SK-N-SH (cell line): ENCODE measurements around the gene HS3ST3A1. TPM values are rescaled to one million over a fixed set of nuclear protein-coding genes. Genes with fewer than 3 reads are reported as not detected.

Source experiments
- CTCF ChIA-PET: fragments of 300-600, 350-600 bp; formaldehyde crosslinking; extraction: SDS; loops from one replicate; lab custom pipeline; 2021; lab: Yijun Ruan, JAX
- POLR2A ChIA-PET: fragments of 350-600 bp; sonication (Branson Sonifier 250); formaldehyde crosslinking; extraction: SDS; loops from one replicate; lab custom pipeline; 2020; ENCODE audit warnings: antibody characterized with exemption, inconsistent platforms; lab: Yijun Ruan, JAX
- DNase-seq: peaks from one replicate; pipeline ENCODE4 v3.0.0; 2012
- H2AFZ ChIP-seq: fragments of 200-600 bp; sonication (generic); 2 replicates; pipeline ENCODE4 v1.8.1; 2016; ENCODE audit warnings: antibody characterized with exemption, mild to moderate bottlenecking, low read depth
- H3F3A ChIP-seq: fragments of 200-600 bp; sonication (generic); replicated peaks from 2 replicates; pipeline ENCODE3; 2016; ENCODE audit warnings: antibody characterized with exemption, mild to moderate bottlenecking; ENCODE audit not compliant: insufficient read depth
- H3K27ac ChIP-seq, 2 experiments: fragments of 200-500 bp in 1 of 2; fragments of 200-600 bp in 1 of 2; sonication (Bioruptor generic) in 1 of 2; sonication (generic), shearing (Covaris generic) in 1 of 2; 2 replicates each; pipeline versions ENCODE4 v1.5.1 to v1.6.1; 2014 to 2016; ENCODE audit warnings: low read depth in 2 of 2, inconsistent platforms in 1 of 2, low read length in 1 of 2, mild to moderate bottlenecking in 1 of 2, mixed read lengths in 1 of 2
- H3K27me3 ChIP-seq: fragments of 200-600 bp; sonication (generic), shearing (Covaris generic); 2 replicates; pipeline ENCODE4 v1.6.1; 2016; ENCODE audit warnings: mixed run types; ENCODE audit not compliant: insufficient read depth
- H3K36me3 ChIP-seq, 2 experiments: fragments of 200-500 bp in 1 of 2; fragments of 200-600 bp in 1 of 2; sonication (Bioruptor generic) in 1 of 2; sonication (generic) in 1 of 2; replicated peaks in 1 of 2; 2 replicates each; pipeline versions ENCODE3 to v1.5.1; 2014 to 2016; ENCODE audit warnings: low read length in 1 of 2, mild to moderate bottlenecking in 1 of 2; ENCODE audit not compliant: insufficient read depth in 2 of 2, control insufficient read depth in 1 of 2
- H3K4me1 ChIP-seq, 2 experiments: fragments of 200-500 bp in 1 of 2; fragments of 200-600 bp in 1 of 2; sonication (Bioruptor generic) in 1 of 2; sonication (generic), shearing (Covaris generic) in 1 of 2; 2 replicates each; pipeline versions ENCODE4 v1.5.1 to v1.6.1; 2014 to 2016; ENCODE audit warnings: low read depth in 1 of 2, low read length in 1 of 2, mixed run types in 1 of 2; ENCODE audit not compliant: insufficient read depth in 2 of 2, control insufficient read depth in 1 of 2
- H3K4me2 ChIP-seq: fragments of 200-600 bp; sonication (generic), shearing (Covaris generic); 2 replicates; pipeline ENCODE4 v1.6.1; 2017; ENCODE audit warnings: mixed run types
- H3K4me3 ChIP-seq, 2 experiments: fragments of 200-500 bp in 1 of 2; fragments of 200-600 bp in 1 of 2; sonication (Bioruptor generic) in 1 of 2; sonication (generic), shearing (Covaris generic) in 1 of 2; 2 replicates each; pipeline versions ENCODE4 v1.5.1 to v1.8.1; 2014 to 2016; ENCODE audit warnings: low read depth in 2 of 2, inconsistent platforms in 1 of 2, low read length in 1 of 2, mild to moderate bottlenecking in 1 of 2, mixed read lengths in 1 of 2, moderate library complexity in 1 of 2
- H3K79me2 ChIP-seq: fragments of 200-600 bp; sonication (generic); 2 replicates; pipeline ENCODE4 v1.8.1; 2017; ENCODE audit warnings: mild to moderate bottlenecking; ENCODE audit not compliant: insufficient read depth
- H3K9ac ChIP-seq: fragments of 200-600 bp; sonication (generic); 2 replicates; pipeline ENCODE4 v1.6.1; 2017; ENCODE audit warnings: mixed run types
- H3K9me2 ChIP-seq: fragments of 200-600 bp; sonication (generic); 2 replicates; pipeline ENCODE4 v1.6.1; 2017; ENCODE audit warnings: mixed run types
- H3K9me3 ChIP-seq: fragments of 200-600 bp; sonication (generic); 2 replicates; pipeline ENCODE4 v1.6.1; 2017; ENCODE audit warnings: mixed run types, mild to moderate bottlenecking, moderate library complexity
- H4K20me1 ChIP-seq: fragments of 200-600 bp; sonication (generic); 2 replicates; pipeline ENCODE4 v1.6.1; 2017; ENCODE audit warnings: mild to moderate bottlenecking, mixed run types; ENCODE audit not compliant: insufficient read depth
- CTCF ChIP-seq: fragments of 200-600 bp; sonication (generic); IDR thresholded peaks from 2 replicates; pipeline ENCODE4 v1.6.1; 2017; ENCODE audit warnings: antibody characterized with exemption, mild to moderate bottlenecking, moderate library complexity
- ELF1 ChIP-seq: IDR thresholded peaks from 2 replicates; pipeline ENCODE4 v1.4.0; 2012
- FOSL2 ChIP-seq: IDR thresholded peaks from 2 replicates; pipeline ENCODE4 v1.4.0; 2012; ENCODE audit warnings: low read depth, mild to moderate bottlenecking, moderate library complexity, borderline replicate concordance
- FOXM1 ChIP-seq: IDR thresholded peaks from 2 replicates; pipeline ENCODE4 v1.4.0; 2012; ENCODE audit warnings: low read depth, mild to moderate bottlenecking
- IRF3 ChIP-seq: fragments of 150-350 bp; IDR thresholded peaks from 2 replicates; pipeline ENCODE4 v1.6.1; 2016; ENCODE audit warnings: mild to moderate bottlenecking, low read depth, low read length
- MAX ChIP-seq: IDR thresholded peaks from 2 replicates; pipeline ENCODE4 v1.4.0; 2012; ENCODE audit warnings: low read depth
- MEF2A ChIP-seq: IDR thresholded peaks from 2 replicates; pipeline ENCODE4 v1.4.0; 2012; ENCODE audit warnings: low read depth, borderline replicate concordance
- NFIC ChIP-seq: IDR thresholded peaks from 2 replicates; pipeline ENCODE4 v1.4.0; 2012; ENCODE audit warnings: borderline replicate concordance
- RAD21 ChIP-seq: IDR thresholded peaks from 2 replicates; pipeline ENCODE4 v1.6.1; 2012; ENCODE audit warnings: mild to moderate bottlenecking, low read length
- RCOR1 ChIP-seq: fragments of 150-350 bp; IDR thresholded peaks from 2 replicates; pipeline ENCODE4 v1.6.1; 2017; ENCODE audit warnings: antibody characterized with exemption, low read length
- REST ChIP-seq: IDR thresholded peaks from 2 replicates; pipeline ENCODE4 v1.6.1; 2012; ENCODE audit warnings: mild to moderate bottlenecking, low read depth, low read length, moderate library complexity
- SIN3A ChIP-seq: IDR thresholded peaks from 2 replicates; pipeline ENCODE4 v1.6.1; 2012; ENCODE audit warnings: low read depth, mild to moderate bottlenecking, low read length, moderate library complexity, borderline replicate concordance
- TEAD4 ChIP-seq: IDR thresholded peaks from 2 replicates; pipeline ENCODE4 v1.4.0; 2012; ENCODE audit warnings: mild to moderate bottlenecking, borderline replicate concordance; ENCODE audit not compliant: insufficient read depth
- WGBS: methylation state at CpG from one replicate; pipeline ENCODE4 v1.1.6; 2017; ENCODE audit warnings: low lambda C conversion rate; 5-methylcytosine and 5-hydroxymethylcytosine counted together
- polyA plus RNA-seq, 3 experiments: library from polyadenylated mRNA; depleted of rRNA; stranded (reverse); fragments of >200 nt; gene quantifications; 2 replicates each; pipeline ENCODE4 v1.2.3, GENCODE V29; 2012

HS3ST3A1 gene
- polyA plus RNA-seq, 1 of the 3 experiments (the other 2 are of a cell fraction): 22.6 TPM

GRCh38 chr17:13521784-13522183 is 79.9 kb downstream of the HS3ST3A1 start (continued):
- TF ChIP-seq REST: no peak
- no peak for TF ChIP-seq CTCF
- no peak for TF ChIP-seq MEF2A
- TF ChIP-seq TEAD4: no peak
- TF ChIP-seq IRF3: no peak
- no peak for TF ChIP-seq ELF1
- no peak for TF ChIP-seq MAX
- peak; percentile 32; the same call in 1 of the 2 replicates for TF ChIP-seq RAD21
- TF ChIP-seq RCOR1: peak; percentile 94
- TF ChIP-seq FOXM1: no peak
- no peak for TF ChIP-seq SIN3A

GRCh38 chr17:13520899-13521572 is 80.7 kb downstream of the HS3ST3A1 start:
- TF ChIP-seq FOSL2 (no peak), NFIC (0 out of 2 replicates have a peak, but pooled peaks have one; percentile 9)
- no peak overlapping the region for H2AFZ ChIP-seq
- H3K4me1 ChIP-seq: peaks cover 0 to 10% of the 10 kb centered on the region in 2 experiments; a peak in 2 of 4 replicates
- no peaks in the 10 kb centered on the region for H3K27me3 ChIP-seq
- H3K9me2 ChIP-seq: no peaks in the 10 kb centered on the region
- no peaks in the 10 kb centered on the region for H4K20me1 ChIP-seq
- ChIA-PET CTCF (interaction anchor here (1.1 kb wide), 1 partner anchor 491 kb away, joined by 3 read pairs; no protein-coding TSS in a partner anchor), POLR2A (no interaction called here)
- DNase-seq: no peak
- peaks cover 58% of the 10 kb centered on the region for H3K79me2 ChIP-seq
- no peak overlapping the region for H3K27ac ChIP-seq
- H3K9ac ChIP-seq: no peak overlapping the region
- H3F3A ChIP-seq: peaks cover 9% of the 10 kb centered on the region
- no peaks in the 10 kb centered on the region for H3K9me3 ChIP-seq
- H3K4me2 ChIP-seq: no peak overlapping the region
- 89% methylated on average over 6 of the region's 6 CpGs for WGBS
- peaks cover 0 to 30% of the 10 kb centered on the region in 2 experiments for H3K36me3 ChIP-seq
- H3K4me3 ChIP-seq: no peak overlapping the region
